ENCODE results near the gene ZNF628.

ZNF628 gene

DNA sequence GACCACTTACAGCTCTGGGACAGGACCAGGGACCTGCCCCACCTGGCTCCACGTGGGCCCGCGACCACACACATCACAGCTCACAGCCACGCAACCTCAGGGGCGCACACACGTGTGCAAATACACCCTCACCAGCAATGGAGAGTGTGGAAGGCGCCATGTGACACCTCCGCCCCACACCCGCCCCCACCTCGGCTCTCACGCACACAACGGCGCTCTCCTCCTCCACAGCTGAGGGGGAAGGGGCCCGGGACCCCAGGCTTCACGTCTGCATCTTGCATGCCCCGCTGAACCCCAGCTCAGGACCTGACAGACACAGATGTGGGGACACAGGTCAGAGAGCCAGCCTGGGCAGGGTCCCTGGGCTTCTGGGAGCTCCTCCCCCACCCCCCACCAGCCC, 26.9 kb upstream of the ZNF628 start:
- DNase-seq (ENCODE audit: low read depth in 4 of 4, low spot score in 1 of 4), result no peak

DNA sequence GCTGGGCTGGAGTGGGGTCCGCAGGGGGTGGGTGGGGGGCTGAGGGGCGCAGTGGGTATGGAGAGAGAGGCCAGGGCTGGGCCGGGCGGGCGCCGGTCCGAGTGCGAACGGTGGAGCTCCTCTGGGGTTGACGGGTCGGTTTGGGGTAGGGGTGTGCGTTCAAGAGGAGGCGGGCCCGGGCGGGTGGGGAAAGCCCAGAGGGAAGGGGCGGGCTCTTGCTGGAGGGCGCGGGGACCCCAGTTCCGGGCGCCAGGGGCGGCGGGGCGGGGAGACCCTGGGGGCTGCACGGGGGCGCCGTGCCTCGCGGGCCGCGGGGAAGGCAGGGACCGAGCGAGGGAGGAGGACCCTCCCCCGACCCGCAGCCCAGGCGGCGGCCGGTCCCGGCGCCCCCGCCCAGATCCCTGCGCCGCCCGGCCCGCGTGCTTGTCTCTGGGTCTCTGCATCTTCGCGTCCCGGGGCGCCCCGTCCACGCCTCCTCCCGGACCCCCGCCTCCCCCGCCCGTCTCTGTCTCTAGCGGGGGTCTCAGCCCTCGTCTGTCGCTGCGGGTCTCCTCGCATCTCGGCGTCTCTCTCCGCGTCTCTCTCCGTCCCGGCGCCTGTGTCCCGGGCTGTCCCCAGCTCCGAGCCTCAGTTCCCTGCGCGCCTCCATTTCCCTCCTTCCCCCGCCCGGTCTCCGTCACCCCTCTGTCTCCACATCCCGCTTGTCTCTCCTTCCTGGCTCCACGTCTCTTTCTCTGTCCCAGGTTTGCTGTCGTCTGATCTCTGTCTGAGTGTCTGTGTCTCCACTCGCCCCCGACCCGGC, 25.1 kb upstream of the ZNF628 start:
- DNase-seq (ENCODE audit: low read depth in 4 of 4, low spot score in 1 of 4), result no peak

GRCh38 chr19:55451965-55452748, 24.3 kb upstream of the ZNF628 start:
- no peak for DNase-seq (ENCODE audit: low read depth in 4 of 4, low spot score in 1 of 4)

DNA sequence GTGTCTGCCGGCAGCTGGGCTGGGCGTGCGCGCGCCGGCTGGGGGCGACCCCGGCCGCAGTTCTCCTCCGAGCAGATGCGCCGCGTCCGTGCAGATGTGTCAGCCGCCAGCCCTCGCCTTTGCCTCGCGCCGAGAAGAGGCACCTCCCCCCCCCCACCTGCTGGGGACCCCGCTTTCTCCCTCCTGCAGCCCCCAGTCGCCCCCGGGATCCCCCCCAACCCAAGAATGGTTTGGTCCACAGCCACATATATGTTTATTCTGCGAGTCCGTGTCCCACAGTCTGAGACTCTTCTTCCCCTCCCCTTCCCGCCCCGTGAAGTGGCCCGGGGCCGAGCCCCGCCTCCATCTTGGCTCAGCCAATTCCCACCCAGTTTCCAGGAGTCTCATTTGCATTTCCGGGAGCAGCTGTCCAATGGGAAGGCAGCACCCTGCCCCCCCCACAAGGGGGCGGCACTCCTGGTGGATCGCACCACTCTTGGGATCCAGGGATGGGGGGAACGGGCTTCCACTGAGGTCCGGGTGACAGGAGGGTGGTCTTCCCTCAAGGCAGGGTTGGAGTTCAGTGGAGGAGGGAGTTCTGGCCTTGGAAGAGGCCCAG, 23.6 kb upstream of the ZNF628 start:
- peak in 1 of 4 experiments; percentile 30 for DNase-seq (ENCODE audit: low read depth in 4 of 4, low spot score in 1 of 4)

DNA sequence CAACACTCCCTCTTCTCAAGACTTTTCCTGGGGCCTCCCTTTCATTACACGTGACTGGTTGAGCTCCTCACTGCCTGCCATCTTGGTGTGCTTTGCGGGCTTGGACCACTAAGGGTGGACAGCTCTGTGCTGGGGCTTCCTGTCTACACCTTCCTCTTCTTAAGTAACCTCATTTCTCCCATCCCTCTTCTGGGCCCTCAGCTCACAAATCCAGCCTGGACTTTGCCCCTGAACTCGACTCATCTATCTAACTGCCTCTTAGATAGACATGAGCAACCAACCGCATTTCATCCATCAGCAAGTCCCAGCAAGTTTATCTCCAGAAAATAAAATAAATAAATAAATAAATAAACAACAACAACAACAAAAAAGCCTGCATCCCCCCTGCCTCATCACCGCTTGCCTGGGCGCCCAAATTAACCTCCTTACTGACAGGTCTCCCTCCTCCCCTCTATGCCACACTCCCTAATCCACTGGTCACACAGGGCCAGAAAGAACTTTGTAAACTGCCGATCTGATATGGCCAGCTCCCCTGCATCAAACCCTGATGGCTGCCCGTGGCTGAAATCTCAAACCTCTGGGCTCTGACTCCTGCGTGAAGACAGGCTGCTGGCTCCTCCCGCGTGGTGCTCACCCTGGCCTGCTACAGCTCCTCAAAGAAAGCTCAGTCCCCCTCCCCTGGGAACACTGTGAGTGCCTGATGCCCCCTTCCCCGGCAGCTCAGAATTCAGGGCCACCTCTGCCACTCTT, 22.7 kb upstream of the ZNF628 start:
- DNase-seq (ENCODE audit: low read depth in 4 of 4, low spot score in 1 of 4), result no peak

GRCh38 chr19:55454787-55455243, 21.6 kb upstream of the ZNF628 start:
- peak in 1 of 4 experiments; percentile 35 for DNase-seq (ENCODE audit: low read depth in 4 of 4, low spot score in 1 of 4)

GRCh38 chr19:55455576-55456235, 20.7 kb upstream of the ZNF628 start:
- no peak for DNase-seq (ENCODE audit: low read depth in 4 of 4, low spot score in 1 of 4)

GRCh38 chr19:55456347-55456746, 20.1 kb upstream of the ZNF628 start:
- DNase-seq (ENCODE audit: low read depth in 4 of 4, low spot score in 1 of 4), result no peak

GRCh38 chr19:55457683-55458457, 18.5 kb upstream of the ZNF628 start:
- no peak for DNase-seq (ENCODE audit: low read depth in 4 of 4, low spot score in 1 of 4)

DNA sequence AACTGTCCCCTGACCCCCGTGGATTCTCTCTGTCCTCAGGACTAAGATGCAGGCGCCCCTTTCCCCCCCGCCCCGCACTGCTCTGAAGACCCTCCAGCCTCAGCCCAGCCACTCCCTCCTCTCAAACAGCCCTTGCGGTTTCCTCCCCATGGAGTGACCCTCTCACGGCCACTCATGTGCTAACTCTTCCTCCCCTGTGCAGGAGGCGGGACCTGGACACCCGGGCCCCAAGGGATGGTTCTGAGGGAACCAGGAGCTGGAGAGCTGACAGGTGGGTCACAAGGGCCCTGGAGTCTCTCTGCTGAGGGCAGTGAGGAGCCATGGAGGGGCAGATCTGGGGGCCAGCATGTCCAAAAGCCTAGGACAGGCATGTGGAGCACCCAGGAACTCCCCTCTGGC, 16.9 kb upstream of the ZNF628 start:
- DNase-seq (ENCODE audit: low read depth in 4 of 4, low spot score in 1 of 4), result no peak

- DNase-seq (ENCODE audit: low read depth in 4 of 4, low spot score in 1 of 4), result no peak
These were observed 16.3 kb upstream of the ZNF628 start for GRCh38 chr19:55459950-55460657.

DNA sequence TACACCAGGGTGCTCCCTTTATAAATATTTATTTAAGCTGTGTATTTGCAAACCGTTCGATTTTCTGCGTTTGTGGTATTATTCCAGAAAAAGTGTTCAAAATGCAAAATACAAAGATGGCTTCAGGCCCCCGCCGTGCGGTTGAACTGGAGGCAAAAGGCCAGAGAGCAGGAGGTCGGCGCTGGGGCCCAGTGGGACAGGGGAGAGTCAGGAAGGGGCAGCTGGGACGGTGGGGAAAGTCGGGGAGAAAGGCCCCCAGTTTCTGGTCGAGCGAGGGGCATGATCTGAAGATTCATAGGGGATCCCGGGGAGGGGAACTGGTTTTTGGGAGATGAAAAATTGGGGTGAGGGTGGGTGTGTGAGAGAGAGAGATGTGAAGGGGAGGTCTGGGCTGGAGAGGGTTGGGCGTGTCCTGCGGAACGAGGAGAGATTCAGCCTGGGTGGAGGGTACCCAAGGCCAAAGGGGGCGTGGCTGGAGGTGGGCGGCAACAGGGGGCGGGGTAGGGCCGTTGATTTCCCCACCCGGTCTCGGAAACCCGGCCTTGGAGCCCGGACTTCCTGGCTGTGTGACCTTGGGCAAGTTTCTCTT, 15.7 kb upstream of the ZNF628 start:
- no peak for DNase-seq (ENCODE audit: low read depth in 4 of 4, low spot score in 1 of 4)

DNA sequence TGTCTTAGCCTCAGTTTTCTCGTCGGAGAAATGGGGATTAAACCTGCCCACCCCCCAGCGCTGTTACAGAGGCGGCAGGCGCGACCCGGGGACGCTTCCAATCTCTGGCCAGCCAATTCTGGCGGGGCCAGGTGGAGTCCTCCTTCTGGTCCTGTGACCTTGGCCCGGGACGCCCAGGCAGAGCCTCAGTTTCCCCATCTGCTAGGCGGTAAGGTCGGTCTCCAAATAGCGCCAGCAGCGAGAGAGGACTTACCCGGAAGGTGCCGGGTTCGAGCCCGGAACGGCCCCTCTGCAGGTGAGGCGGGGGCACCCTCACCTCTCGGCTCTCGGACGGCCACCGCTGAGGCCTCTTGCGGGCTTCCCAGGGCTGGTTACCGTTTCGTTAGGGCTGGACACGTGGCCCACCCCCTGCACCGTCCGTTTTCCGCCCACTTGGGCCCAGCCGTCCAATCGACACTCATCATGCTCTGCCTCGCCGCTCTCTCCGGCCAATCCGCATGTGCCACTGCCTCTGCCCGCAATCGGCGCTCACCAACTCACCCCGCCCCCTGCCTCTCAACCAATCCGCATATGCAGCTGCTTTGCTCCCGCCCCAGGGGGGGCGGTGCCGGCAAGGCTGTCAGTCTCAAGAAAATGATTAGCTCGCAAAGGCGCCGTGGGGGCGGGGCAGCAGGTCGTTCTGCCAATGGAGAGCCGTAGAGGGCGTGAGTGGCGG, 15.0 kb upstream of the ZNF628 start, which contains the start of gene ISOC2:
TSS of gene ISOC2 (minus strand) at position 384 of the 715 bp plus-strand sequence. CDS start 5,156 bp downstream, outside the sequence.
- DNase-seq (ENCODE audit: low read depth in 4 of 4, low spot score in 1 of 4), result peak; percentile 100

DNA sequence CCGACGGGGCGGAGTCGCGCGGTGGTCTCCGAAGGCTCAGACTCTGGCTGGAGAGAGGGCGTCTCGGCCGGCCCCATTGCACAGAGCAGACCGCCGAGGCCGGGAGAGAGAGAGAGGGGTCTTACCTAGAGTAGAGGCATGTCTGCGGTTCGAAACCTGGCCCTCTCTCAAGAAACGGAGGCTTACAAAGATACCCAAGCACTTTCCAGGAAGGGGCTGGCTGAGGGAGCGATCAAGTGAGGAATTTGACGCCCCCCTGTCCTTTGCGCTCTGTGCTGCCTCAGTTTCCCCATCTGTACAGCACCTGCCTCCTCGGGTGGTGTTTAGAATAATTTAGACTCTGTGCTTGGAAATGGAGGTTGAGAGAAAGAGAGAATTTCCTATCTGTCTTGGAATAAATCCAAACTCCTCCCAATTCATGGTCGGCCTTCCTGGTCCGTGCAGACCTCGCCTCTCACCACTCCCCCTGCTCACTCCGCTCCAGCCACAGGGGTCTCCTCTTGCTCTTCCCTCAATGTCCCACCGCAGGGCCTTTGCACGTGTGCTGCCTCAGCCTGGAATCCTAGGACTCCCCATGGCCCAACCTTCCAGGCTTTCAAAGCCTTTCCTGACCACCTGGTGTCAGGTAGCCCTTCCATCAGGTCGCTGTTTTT, 14.3 kb upstream of the ZNF628 start:
- DNase-seq (ENCODE audit: low read depth in 4 of 4, low spot score in 1 of 4), result no peak

- no peak for DNase-seq (ENCODE audit: low read depth in 4 of 4, low spot score in 1 of 4)
These were observed 13.7 kb upstream of the ZNF628 start for GRCh38 chr19:55462722-55463121.

DNA sequence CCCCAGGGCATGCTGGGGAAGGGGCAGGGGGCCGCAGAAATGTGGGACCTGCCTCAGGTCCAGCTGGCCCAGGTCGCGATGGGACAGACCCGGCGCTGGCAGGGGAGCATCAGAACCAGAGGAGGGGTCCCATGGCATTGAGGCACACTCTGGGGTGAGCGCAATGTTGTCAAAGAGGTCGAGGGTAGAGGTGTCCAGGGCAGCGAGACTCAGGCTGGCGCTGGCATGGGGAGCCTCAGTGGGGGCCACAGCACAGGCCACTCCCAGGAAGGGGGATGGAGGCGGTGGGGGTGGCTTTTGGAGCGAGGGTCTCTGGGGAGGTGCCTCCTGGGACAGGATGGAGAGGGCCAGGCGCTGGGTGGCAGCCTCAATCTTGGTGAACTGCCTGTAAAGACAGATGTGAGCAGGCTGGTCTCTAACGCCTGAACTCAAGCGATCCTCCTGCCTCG, 12.8 kb upstream of the ZNF628 start:
- DNase-seq (ENCODE audit: low read depth in 4 of 4, low spot score in 1 of 4), result no peak

GRCh38 chr19:55464039-55464661, 12.3 kb upstream of the ZNF628 start:
- no peak for DNase-seq (ENCODE audit: low read depth in 4 of 4, low spot score in 1 of 4)
